A549 (cell line): ENCODE data around the gene ZBTB22.

Experiments used
- POLR2A ChIP-seq: IDR thresholded peaks from 2 replicates; pipeline ENCODE4 v1.6.1; 2012; ENCODE audit warnings: mild to moderate bottlenecking, low read length
- TF ChIP-seq, protein P1 (sequence below): fragments of >200 bp; sonication (Bioruptor Twin); formaldehyde crosslinking; IDR thresholded peaks from 3 replicates; pipeline ENCODE4 v1.5.1; 2016

DNA sequence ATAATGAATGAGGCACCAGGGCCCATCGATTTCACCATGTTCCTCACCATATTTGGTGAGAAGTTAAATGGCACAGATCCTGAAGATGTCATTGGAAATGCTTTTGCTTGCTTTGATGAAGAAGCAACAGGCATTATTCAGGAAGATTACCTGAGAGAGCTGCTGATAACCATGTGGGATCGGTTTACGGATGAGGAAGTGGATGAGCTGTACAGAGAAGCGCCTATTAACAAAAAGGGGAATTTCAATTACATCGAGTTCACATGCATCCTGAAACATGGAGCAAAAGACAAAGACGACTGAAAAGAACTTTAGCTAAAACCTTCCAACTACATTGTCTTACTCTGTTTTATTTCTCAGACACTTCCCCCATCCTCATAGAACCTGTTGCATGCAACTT lies 21.6 kb upstream of the ZBTB22 start:
- TF ChIP-seq, protein P1, sequence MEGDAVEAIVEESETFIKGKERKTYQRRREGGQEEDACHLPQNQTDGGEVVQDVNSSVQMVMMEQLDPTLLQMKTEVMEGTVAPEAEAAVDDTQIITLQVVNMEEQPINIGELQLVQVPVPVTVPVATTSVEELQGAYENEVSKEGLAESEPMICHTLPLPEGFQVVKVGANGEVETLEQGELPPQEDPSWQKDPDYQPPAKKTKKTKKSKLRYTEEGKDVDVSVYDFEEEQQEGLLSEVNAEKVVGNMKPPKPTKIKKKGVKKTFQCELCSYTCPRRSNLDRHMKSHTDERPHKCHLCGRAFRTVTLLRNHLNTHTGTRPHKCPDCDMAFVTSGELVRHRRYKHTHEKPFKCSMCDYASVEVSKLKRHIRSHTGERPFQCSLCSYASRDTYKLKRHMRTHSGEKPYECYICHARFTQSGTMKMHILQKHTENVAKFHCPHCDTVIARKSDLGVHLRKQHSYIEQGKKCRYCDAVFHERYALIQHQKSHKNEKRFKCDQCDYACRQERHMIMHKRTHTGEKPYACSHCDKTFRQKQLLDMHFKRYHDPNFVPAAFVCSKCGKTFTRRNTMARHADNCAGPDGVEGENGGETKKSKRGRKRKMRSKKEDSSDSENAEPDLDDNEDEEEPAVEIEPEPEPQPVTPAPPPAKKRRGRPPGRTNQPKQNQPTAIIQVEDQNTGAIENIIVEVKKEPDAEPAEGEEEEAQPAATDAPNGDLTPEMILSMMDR = no peak
- no peak for TF ChIP-seq POLR2A
